GM19035 (cell line): ENCODE data around the gene LCA5L.
"Not testable (repeated sequence)": the region's sequence is repeated elsewhere in the genome, so short reads cannot be mapped to it uniquely, and the experiment has no call there.

Experiments
- ATAC-seq: cut with Tn5 transposase; IDR thresholded peaks from one replicate; pipeline ENCODE4 v1.9.1; 2021; ENCODE audit not compliant: unreplicated experiment

Gene LCA5L

DNA sequence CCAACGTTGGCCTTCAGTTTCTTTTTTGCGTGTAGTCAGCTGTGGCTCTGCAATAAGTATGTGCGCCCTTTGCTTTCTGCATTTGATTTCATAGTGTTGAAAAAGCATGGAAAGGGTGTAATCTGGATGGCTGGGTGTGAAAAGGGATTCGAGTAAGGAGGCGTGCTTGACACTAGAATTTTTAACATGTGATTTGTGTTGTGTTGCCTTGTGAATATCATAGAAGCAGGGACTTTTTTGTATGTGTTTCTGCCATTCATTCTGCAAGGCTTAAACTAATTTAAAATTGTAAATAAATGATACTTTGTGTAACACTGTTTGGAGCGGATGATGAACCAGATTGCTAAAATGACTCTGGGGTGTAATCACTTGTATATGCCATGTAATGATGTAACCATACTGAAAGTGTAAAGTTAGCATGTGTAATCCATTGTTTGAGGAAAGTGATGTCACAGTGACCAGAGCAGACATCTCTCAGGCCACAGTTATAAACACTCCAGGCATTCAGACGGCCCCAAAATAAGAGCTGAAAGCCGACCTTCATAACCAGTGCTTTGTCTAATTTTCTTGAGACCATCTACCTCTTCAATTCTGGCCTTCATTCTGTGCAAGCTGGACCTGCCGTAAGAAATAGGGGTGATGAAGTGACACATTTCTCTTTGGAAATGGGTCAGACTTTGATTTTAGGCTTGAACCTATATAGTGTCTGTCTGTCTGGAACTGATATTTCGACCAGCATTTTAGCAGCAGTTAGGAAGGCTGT is 6.8 kb upstream of the LCA5L start:
- ATAC-seq: no peak

DNA sequence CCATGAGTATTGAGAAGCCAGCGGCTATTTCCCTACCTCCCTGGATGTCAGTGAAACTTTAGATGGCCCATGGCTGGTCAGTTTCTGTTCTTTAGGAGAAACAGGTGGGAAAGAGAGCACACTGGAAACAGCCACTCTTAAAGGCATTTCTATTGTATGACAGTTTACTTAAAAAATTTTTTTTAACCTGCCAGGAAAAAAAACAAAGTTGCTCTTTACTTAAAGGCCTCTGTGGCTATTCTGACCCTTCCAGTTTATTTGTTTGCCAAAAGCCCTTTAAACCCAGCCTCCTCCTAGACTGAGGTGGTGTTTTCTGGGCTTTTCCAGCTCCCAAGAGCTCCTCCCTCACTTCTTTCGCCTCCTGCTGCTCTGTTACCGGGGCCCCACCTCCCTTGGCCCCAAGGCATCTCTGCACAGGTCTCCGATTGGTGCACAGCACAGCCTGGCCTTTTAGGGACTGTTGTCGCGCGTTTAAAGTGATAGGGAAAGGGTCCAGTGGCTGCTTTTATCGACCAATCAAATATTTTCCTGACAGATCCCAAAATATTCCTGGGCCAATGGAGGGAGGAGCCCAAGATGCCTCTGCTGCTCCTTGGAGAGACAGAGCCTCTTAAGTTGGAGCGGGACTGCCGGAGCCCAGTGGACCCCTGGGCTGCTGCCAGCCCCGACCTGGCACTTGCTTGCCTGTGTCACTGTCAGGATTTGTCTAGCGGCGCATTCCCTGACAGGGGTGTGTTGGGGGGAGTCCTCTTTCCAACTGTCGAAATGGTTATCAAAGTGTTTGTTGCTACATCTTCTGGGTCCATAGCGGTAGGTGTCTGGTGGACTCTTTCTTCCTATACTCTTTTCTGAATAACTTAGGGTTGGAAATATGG is 6.0 kb upstream of the LCA5L start, which contains the start of gene SH3BGR:
Gene SH3BGR, plus strand, starts transcription at position 639 of the 875 bp plus-strand sequence. Its CDS starts 127 bp downstream, at position 766.
- ATAC-seq: no peak

DNA sequence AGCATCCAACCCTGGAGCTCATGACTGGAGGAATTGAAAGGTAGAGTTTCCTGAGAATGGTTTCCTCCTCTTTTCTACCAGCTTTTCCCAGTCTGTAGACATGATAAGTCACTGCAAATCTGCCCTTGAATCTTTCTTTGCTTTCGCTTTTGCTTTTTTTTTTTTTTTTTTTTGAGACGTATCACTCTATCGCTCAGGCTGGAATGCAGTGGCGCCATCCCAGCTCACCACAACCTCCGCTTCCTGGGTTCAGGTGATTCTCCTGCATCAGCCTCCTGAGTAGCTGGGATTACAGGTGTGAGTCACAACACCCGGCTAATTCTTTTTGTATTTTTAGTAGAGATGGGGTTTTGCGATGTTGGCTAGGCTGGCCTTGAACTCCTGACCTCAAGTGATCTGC is 1.7 kb upstream of the LCA5L start:
- ATAC-seq: no peak

DNA sequence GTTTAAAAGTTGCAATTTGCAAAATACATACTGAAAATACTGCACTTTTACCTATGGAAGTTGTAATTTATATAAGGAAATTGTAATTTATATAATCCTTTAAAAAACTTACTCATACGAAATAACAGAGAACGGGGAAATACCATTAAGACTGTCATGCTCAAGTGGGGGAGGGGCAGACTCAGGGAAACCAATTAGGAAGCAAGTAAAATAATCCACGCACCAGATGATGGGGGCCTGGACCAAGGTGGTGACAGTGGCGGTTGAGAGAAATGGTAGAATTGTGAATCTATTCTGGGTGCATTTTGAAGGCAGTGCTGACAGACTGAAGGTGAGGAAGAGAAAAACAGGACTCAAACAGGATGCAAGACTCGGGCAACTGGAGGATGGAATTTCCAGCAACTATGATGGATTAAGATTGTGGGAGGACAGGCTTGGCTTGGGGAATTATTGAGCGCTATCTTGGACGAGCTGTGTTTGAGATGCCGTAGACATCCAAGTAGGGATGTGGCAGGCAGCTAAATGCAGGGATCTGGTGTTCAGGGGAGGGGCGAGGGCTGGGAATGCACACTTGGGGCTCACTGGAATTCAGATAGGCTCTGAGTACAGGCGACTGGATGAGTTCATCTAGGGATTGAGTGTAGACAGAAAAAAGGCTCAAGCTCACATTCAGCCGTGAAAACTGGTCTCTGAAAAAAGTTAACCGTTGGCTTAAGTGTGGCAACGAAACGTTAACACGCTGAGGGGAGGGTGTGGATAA is 977 bp downstream of the LCA5L start:
- ATAC-seq: no peak

DNA sequence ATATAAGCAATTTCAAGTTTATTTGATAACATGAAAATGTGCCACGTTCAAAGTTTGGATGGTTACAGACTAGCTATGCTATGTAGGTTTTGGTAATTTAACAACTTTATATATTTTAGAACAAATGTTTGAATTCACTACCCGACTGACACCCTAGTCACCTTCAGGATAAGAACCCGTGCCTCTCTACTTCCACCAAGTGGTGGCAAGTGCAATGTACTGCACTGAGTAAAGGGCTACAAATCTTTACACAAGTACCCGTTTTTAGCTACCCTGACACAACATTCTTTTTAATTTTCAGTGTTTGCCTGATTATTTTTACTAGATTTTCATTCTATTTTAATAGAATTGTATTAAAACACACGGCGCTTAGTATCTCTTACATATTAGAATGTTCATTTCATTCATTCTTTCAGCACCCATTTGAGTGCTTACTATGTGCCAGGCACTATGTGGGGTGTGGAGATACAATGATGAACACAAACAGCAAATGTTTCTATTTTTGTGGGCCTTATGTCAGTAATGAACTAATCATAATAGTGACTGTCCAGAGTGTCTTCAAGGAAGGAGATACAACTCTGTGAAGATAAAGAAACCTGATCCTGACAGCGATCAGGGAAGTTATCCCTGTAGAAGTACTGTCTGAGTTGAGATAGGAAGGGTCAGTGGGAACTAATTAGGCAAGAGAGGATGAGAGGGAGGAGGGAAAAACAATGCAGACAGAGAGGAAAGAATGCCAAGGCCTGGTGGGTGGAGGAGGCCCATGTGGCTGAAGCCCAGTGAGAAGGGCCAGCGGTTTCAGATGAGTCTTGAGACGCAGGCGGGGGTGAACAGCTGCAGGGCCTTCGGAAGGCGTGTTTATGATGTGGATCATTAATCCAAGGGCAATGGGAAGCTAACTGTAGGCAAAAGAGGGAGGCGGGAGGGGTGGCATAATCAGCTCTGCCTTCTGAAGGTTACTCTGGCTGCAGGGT is 3.8 kb downstream of the LCA5L start:
- ATAC-seq: no peak

DNA sequence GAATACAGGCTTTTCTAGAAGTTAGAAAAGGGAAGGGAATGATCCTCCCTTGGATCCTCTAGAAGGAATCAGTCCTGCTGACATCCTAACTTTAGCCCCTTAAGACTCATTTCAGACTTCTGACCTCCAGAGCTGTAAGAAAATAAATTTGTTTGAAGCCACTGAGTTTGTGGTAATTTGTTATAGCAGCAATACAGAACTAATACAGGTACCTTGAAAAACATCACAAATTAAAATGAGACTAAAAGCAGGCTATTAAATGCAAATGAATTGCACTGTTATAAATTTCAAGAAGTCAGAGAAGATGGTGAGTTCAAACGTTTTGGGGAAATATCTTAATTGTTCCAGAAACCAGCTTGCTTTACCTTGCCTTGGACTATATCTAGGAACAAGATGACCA is 6.3 kb downstream of the LCA5L start:
- ATAC-seq: no peak

DNA sequence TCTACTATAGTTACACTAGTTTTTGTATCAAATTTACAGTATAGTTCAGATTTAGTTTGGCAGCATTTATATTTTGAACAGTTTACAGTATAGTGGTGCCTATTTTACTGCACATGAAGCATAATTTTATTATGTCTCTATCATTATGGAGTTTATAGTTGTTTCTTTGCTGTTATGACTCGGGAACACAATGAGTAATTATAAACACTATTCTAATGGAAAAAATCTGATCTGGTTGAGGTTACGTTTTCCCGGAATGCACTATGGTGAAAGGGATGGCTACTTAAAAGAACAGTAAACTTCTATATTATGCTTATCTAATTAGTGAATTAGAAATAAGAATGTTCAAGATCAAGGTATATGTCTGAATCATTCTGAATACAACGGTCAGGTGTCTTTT is 10.6 kb downstream of the LCA5L start:
- ATAC-seq: no peak

DNA sequence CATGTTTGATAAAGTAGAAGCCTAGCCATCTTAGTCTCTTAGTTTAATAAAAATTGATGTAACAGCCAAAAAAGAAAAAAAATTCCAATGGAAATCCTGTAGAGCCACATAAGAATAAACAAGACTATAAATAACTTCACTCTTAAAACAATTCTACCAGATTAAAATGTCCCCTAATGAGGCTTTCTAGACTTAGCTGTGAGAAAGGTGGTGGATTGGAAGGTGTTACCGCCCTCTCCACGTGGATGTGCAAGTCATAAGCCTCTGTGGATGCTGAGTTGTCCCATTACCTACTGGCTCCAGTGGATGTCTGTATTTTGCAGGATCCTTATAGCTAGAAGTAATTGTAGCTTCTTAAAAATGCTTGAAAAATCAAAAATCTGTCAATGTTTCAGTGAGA is 14.6 kb downstream of the LCA5L start:
- ATAC-seq: no peak

DNA sequence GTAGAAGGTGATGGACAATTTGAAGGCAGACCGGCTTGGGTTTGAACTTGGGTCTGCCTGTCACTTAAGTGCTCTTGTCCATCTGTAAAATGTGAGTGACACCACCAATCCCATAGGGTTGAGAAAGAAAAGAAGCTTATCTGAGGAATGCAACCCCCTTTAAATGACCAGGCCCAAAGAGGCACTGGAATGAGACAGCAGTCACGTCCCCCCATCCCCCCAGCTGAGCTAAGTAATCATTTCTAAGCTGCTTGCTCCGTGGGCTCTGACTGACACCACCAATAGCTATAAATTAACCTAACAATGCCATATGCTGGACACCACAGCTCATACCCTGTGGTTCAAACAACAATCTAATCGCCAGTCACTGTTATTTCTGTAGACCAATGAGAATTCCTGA is 15.1 kb downstream of the LCA5L start:
- no peak for ATAC-seq

DNA sequence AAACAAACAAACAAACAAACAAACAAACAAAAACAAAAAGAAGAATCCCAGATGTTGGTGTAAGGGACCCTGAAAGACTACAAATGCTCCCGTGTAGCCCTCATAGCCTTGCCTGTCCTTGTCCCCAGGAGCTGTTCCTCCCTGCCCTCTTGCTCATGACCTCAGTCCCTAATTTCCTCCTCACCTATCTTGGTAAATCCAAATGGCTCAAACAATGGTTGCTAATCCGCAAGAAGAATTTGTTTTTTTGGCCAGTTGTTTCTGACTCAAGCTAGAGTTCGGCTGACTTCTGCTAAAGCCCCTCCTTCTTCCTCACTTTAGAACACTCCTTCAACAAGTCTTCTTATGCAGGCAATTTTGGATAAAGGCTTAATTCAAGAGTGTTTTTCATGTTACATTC is 15.6 kb downstream of the LCA5L start:
- ATAC-seq: no peak

DNA sequence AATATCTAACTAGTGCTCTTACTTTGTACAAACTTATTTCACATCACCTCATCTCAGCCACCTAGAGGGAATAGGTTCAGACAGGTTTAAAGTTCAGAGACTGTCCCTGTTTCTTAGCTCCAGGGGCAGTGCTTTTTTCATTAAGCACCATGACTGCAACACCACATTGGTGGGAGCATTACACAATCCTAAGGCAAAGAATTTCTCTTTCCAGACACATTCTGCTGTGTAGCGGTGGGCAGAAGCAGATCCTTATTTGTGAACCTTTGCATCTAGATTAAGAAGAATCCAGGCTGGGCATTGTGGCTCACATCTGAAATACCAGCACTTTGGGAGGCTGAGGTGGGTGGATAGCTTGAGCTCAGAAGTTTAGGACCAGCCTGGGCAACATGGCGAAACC is 16.1 kb downstream of the LCA5L start:
- no peak for ATAC-seq

DNA sequence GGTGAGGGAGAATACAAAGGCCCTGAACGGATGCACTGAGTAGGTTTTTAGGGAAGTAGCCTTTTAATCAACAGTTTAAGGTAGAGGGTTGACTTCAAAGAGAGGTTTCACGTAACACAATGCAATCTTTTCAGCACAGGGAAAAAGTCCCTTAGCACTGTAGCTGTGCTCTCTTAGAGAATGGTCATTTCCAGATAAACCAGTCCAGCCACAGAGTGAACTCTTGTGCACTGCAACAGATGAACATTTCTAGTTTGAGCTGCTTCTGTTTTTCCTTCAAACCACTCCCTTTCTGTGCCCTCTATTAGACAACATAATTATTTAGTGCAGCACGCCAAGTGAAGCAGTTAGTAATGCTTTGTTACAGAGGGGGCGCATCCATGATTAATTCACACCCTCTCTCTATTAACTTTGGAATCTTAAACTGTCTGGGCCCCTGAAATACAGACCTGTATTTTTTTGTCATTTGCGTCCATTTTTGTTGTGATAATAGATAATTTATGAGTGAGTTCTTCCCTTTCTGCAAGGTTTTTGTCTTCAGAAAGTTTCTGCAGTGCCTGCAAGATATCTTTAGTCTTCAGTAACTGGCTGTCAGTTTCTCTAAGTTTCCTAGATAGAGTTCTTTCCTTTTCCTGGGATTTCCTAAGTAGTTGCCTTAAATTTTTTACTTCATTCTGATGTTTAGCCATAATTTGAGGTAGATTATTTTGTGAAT is 22.9 kb downstream of the LCA5L start:
- ATAC-seq: no peak

DNA sequence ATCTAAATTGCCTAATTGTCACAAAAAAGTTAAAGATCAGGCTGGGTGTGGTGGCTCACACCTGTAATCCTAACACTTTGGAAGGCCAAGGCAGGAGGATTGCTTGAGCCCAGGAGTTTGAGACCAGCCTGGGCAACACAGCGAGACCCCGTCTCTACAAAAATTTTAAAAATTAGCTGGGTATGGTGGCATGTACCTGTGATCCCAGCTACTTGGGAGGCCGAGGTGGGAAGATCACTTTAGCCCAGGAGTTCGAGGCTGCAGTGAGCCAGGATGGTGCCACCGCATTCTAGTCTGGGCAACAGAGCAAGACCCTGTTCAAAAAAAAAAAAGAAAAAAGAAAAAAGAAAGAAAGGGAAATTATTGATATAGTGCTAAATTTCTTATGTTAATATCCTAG is 26.4 kb downstream of the LCA5L start:
- not testable (repeated sequence) for ATAC-seq

DNA sequence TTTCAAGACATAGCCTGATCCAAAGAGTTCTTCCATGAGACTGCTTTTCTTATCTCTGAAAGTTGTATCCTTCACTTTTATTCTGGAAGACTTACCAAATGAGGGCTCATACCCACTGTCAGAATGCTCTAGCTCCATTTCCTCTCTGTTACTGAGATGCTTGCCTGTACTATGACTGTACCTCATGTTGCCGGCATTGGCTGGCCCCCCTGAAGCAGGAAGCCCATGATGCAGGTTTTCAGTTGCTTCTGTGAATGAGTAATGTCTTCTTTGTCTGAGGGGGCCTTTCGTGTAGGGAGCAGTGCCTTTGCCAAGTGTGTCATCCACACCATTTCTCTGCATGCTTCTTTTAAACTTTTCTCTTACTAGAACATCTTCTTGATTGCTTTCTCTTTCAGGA is 39.5 kb downstream of the LCA5L start:
- no peak for ATAC-seq

DNA sequence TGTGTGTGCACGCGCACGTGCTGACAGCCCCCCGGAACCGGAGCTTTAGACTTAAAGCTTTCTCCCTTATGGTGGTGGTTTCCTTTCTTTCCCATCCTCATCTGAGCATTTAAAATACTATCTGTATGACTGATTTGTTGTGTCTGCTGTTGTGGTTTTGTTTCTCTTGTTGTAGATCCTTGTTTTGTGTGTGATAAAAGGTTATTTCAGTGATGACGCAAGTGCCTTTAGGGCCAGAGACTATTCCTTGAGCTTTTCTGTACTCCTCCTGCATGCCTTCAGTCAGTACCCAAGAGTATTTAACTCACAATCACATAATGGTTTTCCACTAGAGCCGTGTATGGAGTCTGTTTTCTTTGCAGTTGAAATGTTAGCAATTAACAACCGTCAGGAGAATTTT is 45.4 kb downstream of the LCA5L start:
- ATAC-seq: no peak

DNA sequence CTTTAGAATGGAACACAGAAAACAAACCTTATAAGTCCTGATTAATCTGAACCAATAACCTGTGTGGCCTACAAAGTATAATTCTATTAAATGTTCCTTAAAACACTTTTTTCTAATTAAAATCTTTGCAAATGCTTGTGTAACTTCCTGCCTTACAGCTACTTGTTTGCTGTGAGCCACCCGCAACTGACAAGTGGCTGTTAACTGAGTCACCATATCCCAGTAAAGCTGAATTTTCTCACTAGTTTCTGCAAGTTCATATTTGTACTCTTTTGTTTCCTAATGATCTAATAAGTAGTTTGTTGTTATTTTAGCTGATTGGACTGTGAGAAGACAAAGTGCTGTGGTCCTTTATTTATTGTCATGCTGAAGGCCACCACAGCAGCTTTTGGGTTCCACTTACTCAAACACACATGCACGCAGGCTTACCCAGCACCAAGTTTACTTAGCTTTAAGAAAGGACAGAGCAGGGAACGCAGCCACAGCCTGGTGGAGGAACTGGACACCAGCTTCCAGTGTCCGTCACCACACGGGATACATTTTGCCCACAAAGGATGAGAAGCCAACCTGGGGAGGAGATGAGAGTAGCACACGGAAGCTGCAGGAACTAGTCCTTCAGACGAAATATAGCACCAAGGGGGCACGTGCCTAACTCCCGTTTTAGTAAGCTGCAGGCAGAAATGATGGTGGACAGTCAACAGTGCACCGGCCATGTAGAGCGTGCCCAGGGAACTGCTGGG is 47.8 kb downstream of the LCA5L start:
- no peak for ATAC-seq

DNA sequence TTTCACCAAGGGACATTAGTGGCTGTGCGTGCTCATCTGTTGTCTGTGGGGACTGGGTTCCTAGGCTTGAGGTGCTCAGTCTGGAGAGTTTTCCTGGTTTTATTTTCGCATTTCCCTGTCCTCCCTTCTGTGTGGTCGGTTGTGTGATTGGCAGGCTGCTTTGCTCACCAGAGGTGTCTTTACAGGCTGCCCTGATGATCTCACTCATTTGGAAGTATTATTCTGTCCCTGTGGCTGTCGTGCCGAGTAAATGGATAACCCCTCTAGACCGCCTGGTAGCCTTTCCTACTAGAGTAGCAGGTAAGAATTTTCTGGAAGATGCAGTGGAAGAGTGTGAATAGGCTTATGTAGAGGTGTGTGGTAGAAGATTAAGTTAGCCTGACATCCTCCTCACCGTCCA is 52.6 kb downstream of the LCA5L start:
- no peak for ATAC-seq

DNA sequence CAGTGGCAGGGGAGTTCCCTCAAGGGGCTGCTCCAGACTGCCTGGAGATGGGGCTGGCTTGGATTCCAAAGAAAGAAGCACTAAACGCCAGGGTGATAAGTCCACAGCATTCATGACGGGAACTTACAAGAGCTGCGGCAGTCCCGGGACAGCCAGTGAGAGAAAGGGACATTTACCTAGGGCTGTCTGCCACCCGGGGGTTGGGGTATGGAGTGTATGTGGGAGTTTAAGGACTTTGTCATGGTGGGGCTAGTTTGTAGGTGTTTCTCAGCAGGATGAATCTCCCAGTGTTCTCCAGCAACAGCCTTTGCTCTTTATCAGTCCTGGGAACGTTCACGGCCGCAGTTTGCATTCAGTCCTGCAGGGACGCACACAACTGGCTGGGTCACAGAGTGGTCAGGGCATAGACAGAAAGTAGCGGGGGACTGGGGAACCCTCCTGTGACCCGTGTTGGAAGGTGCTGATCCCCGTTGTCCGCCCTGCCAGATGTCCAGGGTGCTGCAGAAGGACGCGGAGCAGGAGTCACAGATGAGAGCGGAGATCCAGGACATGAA is 55.3 kb downstream of the LCA5L start:
- no peak for ATAC-seq

DNA sequence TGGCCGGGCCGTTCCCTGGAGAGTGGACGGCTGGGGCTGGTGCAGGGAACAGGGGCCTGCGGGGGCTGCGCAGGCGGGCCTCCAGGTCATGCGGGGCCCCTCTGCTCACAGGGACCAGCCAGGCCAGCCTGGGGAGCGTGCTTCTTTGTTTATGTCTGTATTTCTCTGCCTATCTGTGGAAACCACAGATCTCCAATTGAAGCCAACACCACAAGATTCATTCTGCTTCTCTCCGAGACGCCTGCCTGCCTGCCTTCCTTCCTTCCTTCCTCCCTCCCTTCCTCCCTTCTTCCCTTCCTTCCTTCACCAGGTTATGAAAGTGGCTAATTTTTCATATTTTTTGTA is 56.8 kb downstream of the LCA5L start:
- ATAC-seq: peak; percentile 17
